Testis (tissue), 3 donors: Measurements from ENCODE around the gene GCKR. TPM values are rescaled to one million over a fixed set of nuclear protein-coding genes. Genes with fewer than 3 reads are reported as not detected.
"Not testable (repeated sequence)": the region's sequence is repeated elsewhere in the genome, so short reads cannot be mapped to it uniquely, and the experiment has no call there.

ENCODE experiments used
- DNase-seq: peaks from one replicate; pipeline ENCODE4 v3.0.0-alpha.2; 2019
- H3K27ac ChIP-seq, 2 donors: fragments of 200-600 bp; sonication (generic); one replicate each; pipeline ENCODE4 v1.5.1; 2019
- H3K27me3 ChIP-seq: fragments of 200-600 bp; sonication (generic); one replicate; pipeline ENCODE4 v1.5.1; 2019
- H3K36me3 ChIP-seq: fragments of 200-600 bp; sonication (generic); one replicate; pipeline ENCODE4 v1.5.1; 2017; ENCODE audit warnings: low read depth; ENCODE audit errors: missing control alignments
- H3K4me1 ChIP-seq: fragments of 200-600 bp; sonication (generic); one replicate; pipeline ENCODE4 v1.5.1; 2019
- H3K4me3 ChIP-seq, 2 donors: fragments of 200-600 bp; sonication (generic); one replicate each; pipeline ENCODE4 v1.5.1; 2017 to 2019
- H3K9me3 ChIP-seq: fragments of 200-600 bp; sonication (generic); one replicate; pipeline ENCODE4 v1.5.1; 2017
- POLR2A ChIP-seq: fragments of 450-650 bp; IDR thresholded peaks from one replicate; pipeline ENCODE4 v1.6.1; 2017; ENCODE audit warnings: antibody characterized with exemption, mild to moderate bottlenecking, moderate library complexity
- WGBS, 2 donors: methylation state at CpG; one replicate each; pipeline ENCODE4 v1.1.5; 2018; 5-methylcytosine and 5-hydroxymethylcytosine counted together
- intact Hi-C: fragments of 100-400 bp; cut with DNase I; formaldehyde crosslinking; loops from one replicate; pipeline ENCODE4 v1.15.1; 2023; ENCODE audit warnings: low total_unique reads
- polyA plus RNA-seq: library from polyadenylated mRNA; stranded (reverse); fragments of 350-450 nt; fragmentation: Illumina TruSeq; extraction: RNeasy Lipid Tissue Mini Kit (QIAGEN cat#74804); gene quantifications from one replicate; pipeline ENCODE4 v1.2.3, GENCODE V29; 2014; ENCODE audit warnings: low read depth, low replicate concordance; ENCODE audit not compliant: insufficient read depth
- total RNA-seq, 2 donors: library from RNA; depleted of rRNA; stranded (reverse); fragments of >200 nt; gene quantifications; one replicate each; pipeline ENCODE4 v1.2.3, GENCODE V29; 2016
- TF ChIP-seq, protein P1 (sequence below), 3 experiments: fragments of 450-650 bp in 2 of 3; fragments of 200-600 bp in 1 of 3; sonication (generic) in 1 of 3; IDR thresholded peaks; one replicate each; pipeline ENCODE4 v1.5.1; 2016 to 2019; ENCODE audit warnings: antibody characterized with exemption in 3 of 3, mild to moderate bottlenecking in 2 of 3, moderate library complexity in 1 of 3

GCKR gene
- total and polyA plus RNA-seq, 3 donors from 2014 or later, result 2.3 to 4.9 (median 3.3) TPM

DNA sequence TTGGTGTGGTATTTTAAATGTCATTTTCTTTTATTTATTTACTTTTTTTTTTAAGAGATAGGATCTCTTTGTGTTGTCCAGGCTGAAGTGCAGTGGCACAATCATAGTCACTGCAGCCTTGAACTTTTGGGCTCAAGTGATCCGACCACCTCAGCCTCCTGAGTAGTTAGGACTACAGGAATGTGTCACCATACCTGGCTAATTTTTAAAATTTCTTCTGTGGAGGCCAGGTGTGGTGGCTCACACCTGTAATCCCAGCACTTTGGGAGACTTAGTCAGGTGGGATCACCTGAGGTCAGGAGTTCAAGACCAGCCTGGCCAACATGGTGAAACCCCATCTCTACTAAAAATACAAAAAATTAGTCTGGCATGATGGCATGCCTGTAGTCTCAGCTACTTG lies 52.7 kb downstream of the GCKR start:
- H3K36me3 ChIP-seq, result no peaks in the 10 kb centered on the region
- no peak for DNase-seq

DNA sequence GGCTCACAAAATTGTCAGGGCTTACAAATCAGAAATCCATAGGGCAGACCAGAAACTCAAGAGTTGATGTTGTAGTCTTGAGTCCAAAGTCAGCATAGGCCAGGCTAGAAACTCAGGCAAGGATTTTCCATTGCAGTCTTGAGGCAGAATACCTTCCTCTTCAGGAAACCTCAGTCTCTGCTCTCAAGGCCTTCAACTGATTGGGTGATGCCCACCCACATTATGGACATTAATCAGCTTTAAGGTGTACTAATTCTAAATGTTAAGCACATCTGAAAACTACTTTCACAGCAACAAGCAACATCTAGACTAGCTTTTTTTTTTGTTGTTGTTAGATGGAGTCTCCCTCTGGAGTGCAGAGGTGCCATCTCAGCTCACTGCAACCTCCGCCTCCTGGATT lies 54.9 kb downstream of the GCKR start:
- no peaks in the 10 kb centered on the region for H3K27me3 ChIP-seq
- intact Hi-C loops, result no loop called here
- no peak overlapping the region for H3K4me3 ChIP-seq
- TF ChIP-seq POLR2A, result no peak
- TF ChIP-seq, protein P1, sequence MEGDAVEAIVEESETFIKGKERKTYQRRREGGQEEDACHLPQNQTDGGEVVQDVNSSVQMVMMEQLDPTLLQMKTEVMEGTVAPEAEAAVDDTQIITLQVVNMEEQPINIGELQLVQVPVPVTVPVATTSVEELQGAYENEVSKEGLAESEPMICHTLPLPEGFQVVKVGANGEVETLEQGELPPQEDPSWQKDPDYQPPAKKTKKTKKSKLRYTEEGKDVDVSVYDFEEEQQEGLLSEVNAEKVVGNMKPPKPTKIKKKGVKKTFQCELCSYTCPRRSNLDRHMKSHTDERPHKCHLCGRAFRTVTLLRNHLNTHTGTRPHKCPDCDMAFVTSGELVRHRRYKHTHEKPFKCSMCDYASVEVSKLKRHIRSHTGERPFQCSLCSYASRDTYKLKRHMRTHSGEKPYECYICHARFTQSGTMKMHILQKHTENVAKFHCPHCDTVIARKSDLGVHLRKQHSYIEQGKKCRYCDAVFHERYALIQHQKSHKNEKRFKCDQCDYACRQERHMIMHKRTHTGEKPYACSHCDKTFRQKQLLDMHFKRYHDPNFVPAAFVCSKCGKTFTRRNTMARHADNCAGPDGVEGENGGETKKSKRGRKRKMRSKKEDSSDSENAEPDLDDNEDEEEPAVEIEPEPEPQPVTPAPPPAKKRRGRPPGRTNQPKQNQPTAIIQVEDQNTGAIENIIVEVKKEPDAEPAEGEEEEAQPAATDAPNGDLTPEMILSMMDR (IDR thresholded peaks at IDR 0.05), result no peak
- no peak for DNase-seq
- H3K36me3 ChIP-seq, result no peaks in the 10 kb centered on the region
- 95 to 100% methylated on average over 1 of the region's 1 CpG for WGBS, 2 donors
- no peak overlapping the region for H3K27ac ChIP-seq
- no peaks in the 10 kb centered on the region for H3K4me1 ChIP-seq
- no peaks in the 10 kb centered on the region for H3K9me3 ChIP-seq

More for the DNA sequence above, 52.7 kb downstream of the GCKR start:
- no peaks in the 10 kb centered on the region for H3K27me3 ChIP-seq
- intact Hi-C loops, result no loop called here
- WGBS, 2 donors, result 67 to 79% methylated on average over 1 of the region's 1 CpG
- no peaks in the 10 kb centered on the region for H3K9me3 ChIP-seq
- H3K4me1 ChIP-seq, result no peaks in the 10 kb centered on the region
- H3K27ac ChIP-seq, result no peak overlapping the region
- H3K4me3 ChIP-seq, result no peak overlapping the region
- TF ChIP-seq POLR2A, result no peak
- TF ChIP-seq, protein P1 (IDR thresholded peaks at IDR 0.05), result no peak

DNA sequence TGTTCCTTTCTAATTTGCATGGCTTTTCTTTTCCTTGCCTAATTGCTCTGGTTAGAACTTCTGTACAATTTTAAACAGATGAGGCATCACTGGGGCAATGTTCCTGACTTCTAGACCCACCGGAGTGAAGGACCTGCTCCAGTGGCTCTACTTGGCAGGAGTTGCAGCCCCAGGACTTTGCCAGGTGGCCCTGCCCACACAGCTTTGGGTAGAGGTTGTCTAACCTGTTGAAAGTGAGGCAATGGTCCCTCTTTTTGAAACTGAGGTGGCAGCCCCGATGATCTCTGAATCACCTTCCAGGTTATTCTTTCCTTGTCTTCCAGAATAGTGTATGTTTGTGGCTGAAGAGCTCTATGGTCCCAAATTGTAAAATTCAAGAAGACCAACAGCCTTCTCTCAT lies 56.3 kb downstream of the GCKR start:
- no peak overlapping the region for H3K27ac ChIP-seq
- H3K9me3 ChIP-seq, result no peaks in the 10 kb centered on the region
- no peak for DNase-seq
- TF ChIP-seq, protein P1 (IDR thresholded peaks at IDR 0.05), result no peak
- no peak for TF ChIP-seq POLR2A
- no peaks in the 10 kb centered on the region for H3K4me1 ChIP-seq
- WGBS, 2 donors, result 94 to 95% methylated on average over 2 of the region's 2 CpGs
- no peak overlapping the region for H3K4me3 ChIP-seq
- no peaks in the 10 kb centered on the region for H3K36me3 ChIP-seq
- intact Hi-C loops, result no loop called here
- no peaks in the 10 kb centered on the region for H3K27me3 ChIP-seq

DNA sequence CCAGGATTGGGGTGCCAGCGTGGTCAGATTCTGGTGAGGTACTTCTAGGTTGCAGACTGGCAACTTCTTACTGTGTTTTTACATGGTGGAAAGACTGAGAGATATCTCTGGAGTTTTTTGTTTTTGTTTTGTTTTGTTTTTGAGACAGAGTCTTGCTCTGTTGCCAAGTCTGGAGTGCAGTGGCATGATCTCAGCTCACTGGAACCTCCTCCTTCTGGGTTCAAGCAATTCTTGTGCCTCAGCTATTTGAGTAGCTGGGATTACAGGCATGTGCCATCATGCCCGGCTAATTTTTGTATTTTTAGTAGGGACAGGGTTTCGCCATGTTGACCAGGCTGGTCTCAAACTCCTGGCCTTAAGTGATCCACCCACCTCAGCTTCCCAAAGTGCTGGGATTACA lies 57.8 kb downstream of the GCKR start:
- H3K4me1 ChIP-seq, H3K4me3 ChIP-seq, DNase-seq, H3K9me3 ChIP-seq, intact Hi-C loops, H3K27me3 ChIP-seq, H3K36me3 ChIP-seq, H3K27ac ChIP-seq: not testable (repeated sequence)
- WGBS, 2 donors, result 78 to 85% methylated on average over 2 to 3 of the region's 3 CpGs

DNA sequence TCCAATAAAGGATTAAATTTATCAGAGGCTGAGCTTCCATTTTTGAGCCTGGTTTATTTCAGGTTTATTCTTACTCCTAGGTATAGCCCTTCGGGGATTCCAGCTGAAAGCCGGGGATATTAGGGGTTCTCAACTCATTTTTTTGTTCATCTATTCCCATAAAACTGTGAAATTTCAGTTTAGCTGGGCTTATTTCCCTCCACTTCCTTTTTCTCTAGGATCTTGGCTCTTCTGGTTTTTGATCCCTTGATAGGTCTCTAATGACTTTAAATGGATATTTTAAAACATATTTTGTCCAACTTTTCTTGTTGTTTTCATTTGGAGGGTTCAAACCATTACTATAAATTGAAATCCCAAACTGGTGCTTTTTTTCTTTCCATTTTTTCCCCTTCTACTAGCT lies 62.6 kb downstream of the GCKR start:
- 77 to 79% methylated on average over 2 of the region's 2 CpGs for WGBS, 2 donors
- Histone ChIP-seq H3K4me3 (no peak overlapping the region), H3K27ac (no peak overlapping the region), H3K9me3 (no peaks in the 10 kb centered on the region), H3K36me3 (no peaks in the 10 kb centered on the region), H3K4me1 (no peaks in the 10 kb centered on the region), H3K27me3 (no peaks in the 10 kb centered on the region)
- intact Hi-C loops, result no loop called here
- TF ChIP-seq, protein P1 (IDR thresholded peaks at IDR 0.05), result no peak
- no peak for TF ChIP-seq POLR2A
- DNase-seq, result no peak
